Bronchial epithelial cell (primary cell): Measurements from ENCODE around the gene POLDIP3. TPM values are rescaled to one million over a fixed set of nuclear protein-coding genes. Genes with fewer than 3 reads are reported as not detected.
"Not testable (repeated sequence)": the region's sequence is repeated elsewhere in the genome, so short reads cannot be mapped to it uniquely, and the experiment has no call there.

ENCODE experiments used
- DNase-seq: peaks from one replicate; pipeline ENCODE4 v3.0.0-alpha.2; 2010; ENCODE audit warnings: low read depth
- FAIRE-seq: peaks from 2 replicates; lab custom pipeline; 2011; peaks lifted over from hg19 to GRCh38; lab: Jason Lieb, UNC
- H3K27me3 ChIP-seq: 2 replicates; pipeline ENCODE4 v1.5.1; 2011; ENCODE audit warnings: low read length; ENCODE audit not compliant: control insufficient read depth, insufficient read depth
- H3K36me3 ChIP-seq: 2 replicates; pipeline ENCODE4 v1.5.1; 2011; ENCODE audit warnings: low read length; ENCODE audit not compliant: control insufficient read depth, insufficient read depth
- H3K4me3 ChIP-seq: 2 replicates; pipeline ENCODE4 v1.5.1; 2011; ENCODE audit warnings: mild to moderate bottlenecking, low read depth, low read length, control low read depth
- CTCF ChIP-seq: IDR thresholded peaks from 2 replicates; pipeline ENCODE4 v1.5.1; 2011; ENCODE audit warnings: mild to moderate bottlenecking, moderate library complexity, low read length, control low read depth, inconsistent platforms; ENCODE audit not compliant: insufficient read depth, severe bottlenecking
- total RNA-seq: library from RNA; depleted of rRNA; stranded (reverse); fragments of >200 nt; gene quantifications from 2 replicates; pipeline ENCODE4 v1.2.1, GENCODE V29; 2014

The POLDIP3 gene
- total RNA-seq, 1 donor from 2014 or later: 16.8 TPM

GRCh38 chr22:42562279-42562678, 52.4 kb downstream of the POLDIP3 start:
- TF ChIP-seq CTCF: no peak
- Histone ChIP-seq H3K36me3 (no peaks in the 10 kb centered on the region), H3K4me3 (no peak overlapping the region), H3K27me3 (peaks cover 3% of the 10 kb centered on the region)
- DNase-seq (no peak), FAIRE-seq (peak; percentile 58)

GRCh38 chr22:42561856-42562255, 52.8 kb downstream of the POLDIP3 start:
- FAIRE-seq (no peak), DNase-seq (no peak)
- H3K4me3 ChIP-seq: no peak overlapping the region
- TF ChIP-seq CTCF: no peak
- H3K36me3 ChIP-seq: no peaks in the 10 kb centered on the region
- H3K27me3 ChIP-seq: peaks cover 3% of the 10 kb centered on the region

- H3K36me3 ChIP-seq: no peaks in the 10 kb centered on the region
- peak; percentile 6 for DNase-seq
- no peak overlapping the region for H3K4me3 ChIP-seq
- peak; percentile 58 for TF ChIP-seq CTCF
- FAIRE-seq: no peak
- H3K27me3 ChIP-seq: peaks cover 3% of the 10 kb centered on the region
Observed at GRCh38 chr22:42560781-42561180, 53.9 kb downstream of the POLDIP3 start.

- TF ChIP-seq CTCF: no peak
- DNase-seq (no peak), FAIRE-seq (no peak)
- H3K27me3 ChIP-seq: peaks cover 3% of the 10 kb centered on the region
- no peaks in the 10 kb centered on the region for H3K36me3 ChIP-seq
- H3K4me3 ChIP-seq: no peak overlapping the region
Observed at GRCh38 chr22:42560381-42560780, 54.3 kb downstream of the POLDIP3 start.

GRCh38 chr22:42553475-42554361, 61.0 kb downstream of the POLDIP3 start, which contains the start of gene SERHL2:
Gene SERHL2 (plus strand): TSS chr22:42553956. CDS start chr22:42554021, 65 bp downstream.
- Histone ChIP-seq H3K36me3 (no peaks in the 10 kb centered on the region), H3K27me3 (no peaks in the 10 kb centered on the region), H3K4me3 (peak within 1 kb of the TSS; percentile 43)
- FAIRE-seq (no peak), DNase-seq (peak; percentile 38)
- TF ChIP-seq CTCF: no peak

GRCh38 chr22:42552294-42552647, 62.4 kb downstream of the POLDIP3 start:
- not testable (repeated sequence) for H3K36me3 ChIP-seq, H3K27me3 ChIP-seq, FAIRE-seq, H3K4me3 ChIP-seq, DNase-seq
